GM03348 (cell line): ENCODE data around the gene SELENOS.

ENCODE experiments used
- DNase-seq: peaks from one replicate; pipeline ENCODE4 v3.0.0; 2012; ENCODE audit warnings: low spot score

The SELENOS gene, protein sequence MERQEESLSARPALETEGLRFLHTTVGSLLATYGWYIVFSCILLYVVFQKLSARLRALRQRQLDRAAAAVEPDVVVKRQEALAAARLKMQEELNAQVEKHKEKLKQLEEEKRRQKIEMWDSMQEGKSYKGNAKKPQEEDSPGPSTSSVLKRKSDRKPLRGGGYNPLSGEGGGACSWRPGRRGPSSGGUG

GRCh38 chr15:101277038-101277822, at the start of gene SELENOS:
Gene SELENOS (minus strand): TSS chr15:101277485. CDS start chr15:101277417, 68 bp downstream.
- DNase-seq: peak; percentile 97

DNA sequence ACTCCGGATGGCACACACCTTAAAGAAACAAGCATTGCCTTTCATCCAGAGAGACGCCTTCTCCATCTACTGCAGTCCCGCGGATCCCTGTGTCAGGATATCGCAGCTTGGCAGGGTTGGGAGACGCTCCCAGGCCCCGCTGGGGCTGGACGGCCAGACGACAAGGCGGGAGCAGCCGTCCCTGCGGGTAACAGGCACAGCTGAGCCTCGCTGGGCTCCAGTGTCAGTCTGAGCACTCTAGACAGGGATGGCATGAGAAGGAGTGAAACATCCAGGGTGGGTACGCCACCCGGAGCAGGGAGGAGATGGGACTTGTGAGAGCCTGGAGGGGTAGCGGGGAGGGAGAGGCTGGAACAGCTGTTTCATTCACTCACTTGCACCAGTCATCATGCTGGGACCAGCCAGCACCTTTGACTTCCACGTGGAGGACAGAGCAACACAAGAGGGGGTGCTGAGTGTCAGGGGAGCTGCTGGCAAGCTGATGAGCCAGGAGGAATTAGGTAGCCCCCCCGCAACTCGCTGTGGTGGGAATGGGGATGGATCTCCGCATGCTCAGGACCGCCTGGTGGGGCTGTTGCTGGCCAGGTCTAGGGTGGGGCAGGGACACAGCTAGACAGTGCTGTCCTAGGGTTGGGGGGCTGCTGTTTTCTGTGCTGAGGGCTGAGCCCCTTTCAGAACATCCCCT, 49.3 kb upstream of the SELENOS start:
- DNase-seq: no peak

DNA sequence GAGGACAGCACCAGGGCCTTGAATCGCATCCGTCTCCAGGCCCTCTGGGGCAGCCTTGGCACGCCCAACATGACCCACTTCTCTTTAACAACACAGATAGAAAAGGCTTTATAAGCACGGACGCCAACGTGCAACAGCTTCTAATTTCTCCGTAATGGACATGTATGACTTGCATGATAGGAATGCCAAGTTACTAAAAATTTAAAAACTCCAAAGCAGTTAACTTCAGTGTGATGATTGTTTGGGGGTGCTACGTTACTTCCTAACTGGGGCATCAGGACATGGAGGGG, 48.7 kb upstream of the SELENOS start:
- DNase-seq: no peak

DNA sequence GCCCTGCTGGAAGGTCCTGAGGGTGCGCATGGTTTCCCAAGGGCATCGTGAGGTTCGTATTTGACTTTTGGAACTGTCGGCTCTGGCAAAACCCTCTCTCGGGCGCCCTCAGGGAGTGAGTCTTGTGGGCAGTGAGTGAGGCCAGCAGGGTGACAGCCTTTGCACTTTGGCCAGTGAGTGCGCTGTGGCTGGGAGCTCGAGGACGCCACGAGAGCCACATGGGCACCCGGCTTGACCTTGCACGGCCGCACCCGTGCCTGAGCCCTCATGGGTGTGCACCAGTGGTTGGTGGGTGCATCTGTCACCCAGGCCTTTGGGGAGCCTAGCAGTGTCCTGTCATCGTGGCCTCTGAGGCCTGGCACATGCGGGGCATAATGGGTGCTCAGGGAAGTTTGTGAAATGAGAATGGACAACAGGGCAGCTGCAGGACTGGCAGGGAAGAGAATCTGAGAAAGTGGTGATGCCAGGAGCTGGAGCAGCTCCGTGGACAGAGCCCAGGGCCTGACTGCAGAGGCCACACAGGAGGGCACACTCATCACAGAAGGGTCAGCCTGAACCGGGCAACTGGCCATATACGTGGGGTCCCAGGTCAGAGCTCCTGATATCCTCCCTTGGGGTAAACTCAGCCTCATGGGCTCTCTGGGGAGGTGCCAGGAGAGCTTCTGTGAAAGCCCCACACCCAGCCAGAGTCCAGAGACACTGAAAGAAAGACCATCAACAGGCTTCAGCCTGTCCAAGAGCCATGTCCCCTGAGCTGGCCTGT, 48.2 kb upstream of the SELENOS start:
- no peak for DNase-seq

DNA sequence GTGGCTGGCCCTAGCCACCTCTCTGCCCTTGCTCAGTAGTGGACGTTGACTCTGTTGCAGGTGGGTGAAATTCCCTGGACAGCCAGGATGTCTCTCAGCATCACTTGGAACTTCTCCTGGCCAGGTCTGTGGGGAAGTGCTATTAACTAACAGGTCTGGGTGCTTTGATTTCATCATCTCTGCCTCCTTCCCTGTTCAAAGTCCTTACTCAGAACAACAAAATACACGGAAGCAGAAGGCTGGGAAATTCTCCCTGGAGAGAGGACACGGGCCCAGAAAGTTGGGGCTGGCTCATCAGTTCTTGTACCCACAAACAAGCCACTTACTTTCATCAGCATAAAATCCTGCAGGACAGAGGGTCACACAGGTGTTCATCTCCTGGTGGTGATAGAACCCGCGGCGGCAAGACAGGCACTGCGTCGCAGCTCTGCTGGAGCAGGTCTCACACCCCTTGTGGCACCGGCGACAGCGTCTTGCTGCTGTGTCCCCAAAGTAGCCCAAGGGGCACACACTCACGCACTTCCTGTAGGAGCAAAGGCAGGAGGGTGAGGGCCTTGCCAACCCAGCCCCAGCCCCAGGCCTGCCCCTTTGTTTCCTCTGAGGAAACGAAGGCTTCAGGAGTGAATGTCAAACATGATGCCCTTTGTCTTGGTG, 47.4 kb upstream of the SELENOS start:
- no peak for DNase-seq

DNA sequence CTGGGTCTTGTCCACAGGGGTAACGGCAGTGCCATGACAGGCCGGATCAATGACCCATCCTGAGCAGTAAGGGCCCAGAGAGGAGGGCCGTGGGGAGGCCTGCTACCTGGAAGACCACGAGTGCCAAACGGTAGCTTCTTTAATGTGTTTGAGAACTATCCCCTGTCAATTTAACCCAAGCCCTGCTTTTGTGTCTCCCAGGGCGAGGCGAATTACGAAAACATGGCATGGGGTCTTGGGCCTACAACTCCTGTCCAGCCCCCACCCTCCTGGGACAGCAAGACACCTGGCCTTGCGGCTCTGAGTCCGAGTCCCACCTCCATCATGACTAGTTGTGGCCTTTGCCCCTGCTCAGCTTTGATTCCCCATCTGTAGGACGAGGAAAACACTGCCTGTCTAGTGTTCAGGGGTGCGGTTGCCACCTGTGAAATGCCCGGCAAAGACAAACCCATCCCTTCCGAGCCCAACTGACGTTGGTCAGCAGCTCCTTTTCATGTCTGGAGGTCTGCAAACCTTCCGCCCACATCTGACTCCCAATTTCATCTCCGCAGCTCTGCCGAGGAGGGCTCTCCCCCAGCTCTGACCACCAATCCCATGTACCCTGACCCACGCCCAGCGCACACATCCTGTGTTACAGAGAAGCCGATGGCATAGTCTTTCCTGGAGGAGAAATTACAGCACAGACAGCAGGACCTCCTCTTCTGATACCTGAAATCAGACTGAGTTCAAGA, 46.7 kb upstream of the SELENOS start:
- DNase-seq: no peak

DNA sequence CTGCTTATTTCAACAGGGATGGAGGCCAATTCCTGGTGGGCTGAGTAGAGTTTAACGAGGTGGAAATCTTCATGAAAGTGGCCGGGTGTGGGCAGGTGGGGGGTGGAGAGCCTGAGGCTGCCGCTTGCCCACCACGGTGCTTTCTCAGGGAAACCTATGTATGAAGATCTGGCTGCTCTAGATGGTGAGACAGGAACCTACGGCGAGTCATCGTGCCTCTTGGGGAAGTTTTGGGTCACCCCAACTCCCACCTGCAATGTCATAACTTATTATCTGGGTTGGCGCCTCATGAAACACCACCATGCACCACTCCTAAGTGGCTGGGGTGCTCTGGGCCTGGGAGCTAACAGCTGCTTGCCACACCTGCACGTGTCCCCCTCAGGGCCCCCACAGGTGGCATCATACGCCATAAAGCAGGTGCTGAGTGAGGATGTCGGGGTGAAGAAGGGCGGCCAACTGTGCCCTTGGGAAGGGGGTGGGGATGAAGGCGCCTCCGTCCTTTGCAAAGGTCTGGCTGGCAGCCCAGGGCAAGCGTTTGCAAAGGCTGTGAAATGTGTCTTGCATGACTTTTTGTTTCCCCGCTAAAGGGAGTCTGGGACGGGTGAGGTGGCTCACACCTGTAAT, 45.7 kb upstream of the SELENOS start:
- DNase-seq: no peak

DNA sequence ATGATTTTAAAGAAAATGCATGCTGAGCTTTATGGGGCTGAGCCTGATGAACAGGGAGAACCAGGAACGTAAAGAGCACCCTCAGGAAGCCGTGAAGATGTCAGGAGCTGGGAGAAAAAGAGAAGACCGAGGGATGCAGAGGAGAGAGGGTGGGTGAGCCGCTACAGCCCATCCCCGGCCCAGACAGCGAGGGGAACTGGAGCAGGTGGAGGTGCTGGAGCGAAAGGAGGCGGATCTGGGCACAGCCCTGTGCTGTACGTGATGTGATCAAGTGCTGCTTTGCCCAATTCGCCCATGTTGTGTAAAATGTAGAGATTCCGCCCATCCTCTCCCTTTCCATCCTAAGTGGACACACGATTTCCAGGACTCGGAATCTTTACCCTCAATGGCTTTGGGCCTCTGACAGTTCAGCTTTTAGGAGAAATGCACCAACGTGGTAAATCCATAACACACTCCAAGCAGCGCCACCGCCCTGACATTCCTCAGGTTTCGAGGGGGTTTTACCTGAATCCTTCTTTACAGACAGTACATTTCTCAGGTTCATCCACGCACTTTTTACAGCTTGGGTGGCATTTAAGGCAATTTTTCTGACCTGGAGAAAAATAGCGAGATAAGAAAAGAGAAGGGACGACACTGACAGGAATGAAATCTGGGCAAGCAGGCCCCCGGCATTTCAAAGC, 44.9 kb upstream of the SELENOS start:
- DNase-seq: no peak

DNA sequence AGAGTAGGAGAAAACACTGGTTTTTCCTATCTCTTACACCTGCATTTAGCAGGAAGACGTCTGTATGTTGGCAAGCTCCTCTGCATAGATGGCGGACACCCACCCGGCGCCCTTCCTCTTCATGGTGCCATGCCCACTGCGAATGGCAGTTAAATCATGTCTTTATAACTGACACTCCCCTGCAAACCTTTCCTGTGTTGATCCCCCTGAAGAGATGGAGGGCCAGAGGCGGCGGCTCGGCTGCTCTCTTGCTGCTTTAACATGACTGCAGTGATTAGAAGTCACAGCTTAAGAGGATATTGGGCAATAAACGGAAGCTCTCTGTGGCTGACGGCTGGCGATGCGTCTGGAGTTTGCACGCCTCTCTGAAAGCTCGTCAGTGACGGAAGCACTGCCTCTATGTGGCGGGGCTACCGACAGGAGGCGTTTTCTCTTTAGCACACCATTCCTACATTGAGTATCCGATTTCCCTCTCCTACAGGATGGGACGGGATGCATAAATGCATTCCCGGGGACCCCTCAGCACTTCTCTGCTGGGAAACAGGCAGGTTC, 43.3 kb upstream of the SELENOS start:
- no peak for DNase-seq

DNA sequence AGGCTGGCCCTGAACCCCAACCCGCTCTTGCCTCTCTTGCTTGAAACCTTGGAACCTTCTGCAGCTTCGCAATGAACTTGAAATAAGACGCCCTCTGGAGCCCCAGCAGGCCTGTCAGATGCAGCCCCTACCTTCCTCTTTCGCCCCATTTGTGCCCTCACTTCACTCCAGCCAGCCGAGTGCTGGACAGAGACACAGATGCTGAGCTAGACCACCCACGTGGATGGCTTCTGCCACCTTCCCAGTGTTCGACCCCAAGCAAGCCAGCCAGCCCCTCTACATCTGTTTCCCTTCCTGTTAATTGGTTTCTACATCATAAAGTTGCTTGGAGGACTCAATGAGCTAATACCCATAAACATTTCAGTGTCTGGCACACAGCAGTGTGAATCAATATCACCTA, 41.6 kb upstream of the SELENOS start:
- no peak for DNase-seq

- DNase-seq: no peak
Observed at GRCh38 chr15:101318147-101318819, 41.0 kb upstream of the SELENOS start.

GRCh38 chr15:101317336-101317872, 40.1 kb upstream of the SELENOS start:
- no peak for DNase-seq

- no peak for DNase-seq
Observed at GRCh38 chr15:101316529-101316928, 39.2 kb upstream of the SELENOS start.

DNA sequence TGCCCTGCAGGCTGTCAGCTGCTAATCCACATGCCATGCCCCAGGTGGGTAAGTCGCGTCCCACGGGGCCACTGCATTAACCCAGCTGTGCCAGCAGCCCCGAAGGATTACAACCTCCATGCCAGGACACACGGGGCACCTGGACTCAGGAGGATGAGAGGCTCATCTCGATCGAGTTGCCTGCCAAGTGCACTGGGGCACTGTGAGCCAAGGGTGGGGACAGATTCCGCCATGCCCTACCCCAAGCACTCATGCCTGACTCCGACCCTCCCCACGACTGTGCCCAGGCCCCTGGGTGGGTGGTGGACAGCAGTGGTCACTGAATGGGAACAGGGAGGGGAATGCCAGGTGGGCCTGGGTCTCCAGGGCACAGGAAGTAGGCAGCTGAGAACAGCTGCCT, 38.5 kb upstream of the SELENOS start:
- no peak for DNase-seq

GRCh38 chr15:101314336-101315125, 37.2 kb upstream of the SELENOS start:
- no peak for DNase-seq

- no peak for DNase-seq
Observed at GRCh38 chr15:101313041-101313761, 35.9 kb upstream of the SELENOS start.

DNA sequence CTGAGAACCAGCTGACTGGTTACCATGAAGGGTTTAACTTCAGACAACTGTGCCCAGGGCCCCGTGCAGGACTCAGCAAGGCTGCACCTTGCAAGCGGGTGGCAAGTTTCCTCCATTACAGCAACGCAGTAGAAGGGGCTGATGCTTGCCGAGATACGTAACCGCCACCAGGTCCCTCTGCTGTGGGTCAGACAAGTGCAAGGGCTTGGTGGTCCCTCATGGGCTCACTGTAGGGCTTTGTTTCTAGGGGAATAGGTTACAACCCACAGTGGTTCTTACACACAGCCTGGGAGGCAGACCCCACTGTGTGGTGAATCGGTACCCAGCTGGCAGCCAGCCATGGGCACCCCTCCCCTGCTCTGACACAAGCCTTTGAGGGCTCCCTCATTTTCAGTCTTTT, 33.2 kb upstream of the SELENOS start:
- no peak for DNase-seq

- DNase-seq: no peak
Observed at GRCh38 chr15:101310161-101310480, 32.8 kb upstream of the SELENOS start.
